BLaER1 (cell line): ENCODE data around the gene RAB8B.
A peak's percentile ranks its signal among the peaks of the same experiment; 100 is the strongest.

ENCODE experiments used
- H3K27ac ChIP-seq: shearing (Covaris generic); formaldehyde crosslinking; 2 replicates; pipeline ENCODE4 v1.8.1; 2022
- H3K27me3 ChIP-seq: shearing (Covaris generic); formaldehyde crosslinking; 2 replicates; pipeline ENCODE4 v1.8.1; 2022
- H3K36me3 ChIP-seq: shearing (Covaris generic); formaldehyde crosslinking; 2 replicates; pipeline ENCODE4 v1.8.1; 2022
- H3K4me1 ChIP-seq: shearing (Covaris generic); formaldehyde crosslinking; 2 replicates; pipeline ENCODE4 v1.8.1; 2022
- H3K4me2 ChIP-seq: shearing (Covaris generic); formaldehyde crosslinking; 2 replicates; pipeline ENCODE4 v1.8.1; 2022
- H3K4me3 ChIP-seq: shearing (Covaris generic); formaldehyde crosslinking; 2 replicates; pipeline ENCODE4 v1.8.1; 2022
- H3K9ac ChIP-seq: shearing (Covaris generic); formaldehyde crosslinking; 2 replicates; pipeline ENCODE4 v1.8.1; 2022
- H3K9me3 ChIP-seq: shearing (Covaris generic); formaldehyde crosslinking; 2 replicates; pipeline ENCODE4 v1.8.1; 2022
- H4K20me1 ChIP-seq: shearing (Covaris generic); formaldehyde crosslinking; 2 replicates; pipeline ENCODE4 v1.8.1; 2022
- Cebpa-rat ChIP-seq: shearing (Covaris generic); IDR thresholded peaks from 2 replicates; pipeline ENCODE4 v1.8.1; 2022

The RAB8B gene

GRCh38 chr15:63180746-63181145 lies 8.7 kb upstream of the RAB8B start:
- no peaks in the 10 kb centered on the region for H3K36me3 ChIP-seq
- H3K9me3 ChIP-seq = no peaks in the 10 kb centered on the region
- TF ChIP-seq Cebpa-rat = no peak
- H3K4me2 ChIP-seq = no peak overlapping the region
- H3K27ac ChIP-seq = no peak overlapping the region
- H3K4me1 ChIP-seq = no peaks in the 10 kb centered on the region
- no peak overlapping the region for H3K9ac ChIP-seq
- H4K20me1 ChIP-seq = no peaks in the 10 kb centered on the region
- H3K27me3 ChIP-seq = no peaks in the 10 kb centered on the region
- H3K4me3 ChIP-seq = no peak overlapping the region

DNA sequence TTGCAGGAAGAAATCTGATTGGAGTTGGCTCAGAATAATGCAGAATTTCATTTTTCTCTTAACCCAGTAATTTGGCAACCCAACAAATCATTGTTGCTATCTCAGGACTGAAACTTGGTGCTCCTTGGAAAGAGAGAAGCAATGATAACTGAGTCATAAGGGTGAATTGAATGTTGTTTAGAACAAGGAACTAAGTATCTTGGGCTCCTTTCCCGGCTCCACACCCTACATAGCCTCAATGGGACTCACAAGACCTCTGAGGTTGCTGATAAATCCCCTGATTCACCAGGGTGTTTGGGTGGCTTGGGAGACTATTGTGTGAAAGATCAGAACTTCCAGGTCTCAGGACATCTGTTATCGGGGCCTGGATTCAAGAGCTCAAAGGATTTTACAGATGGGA lies 7.8 kb upstream of the RAB8B start:
- no peak for TF ChIP-seq Cebpa-rat
- H3K36me3 ChIP-seq = no peaks in the 10 kb centered on the region
- H3K4me1 ChIP-seq = no peaks in the 10 kb centered on the region
- no peak overlapping the region for H3K4me3 ChIP-seq
- H4K20me1 ChIP-seq = no peaks in the 10 kb centered on the region
- no peaks in the 10 kb centered on the region for H3K9me3 ChIP-seq
- H3K27me3 ChIP-seq = no peaks in the 10 kb centered on the region
- H3K4me2 ChIP-seq = no peak overlapping the region
- H3K27ac ChIP-seq = no peak overlapping the region
- H3K9ac ChIP-seq = no peak overlapping the region

GRCh38 chr15:63185206-63185605 lies 4.2 kb upstream of the RAB8B start:
- TF ChIP-seq Cebpa-rat = no peak
- no peak overlapping the region for H3K9ac ChIP-seq
- H3K27me3 ChIP-seq = no peaks in the 10 kb centered on the region
- no peak overlapping the region for H3K27ac ChIP-seq
- H3K4me1 ChIP-seq = peaks cover 7% of the 10 kb centered on the region
- H4K20me1 ChIP-seq = no peaks in the 10 kb centered on the region
- H3K9me3 ChIP-seq = no peaks in the 10 kb centered on the region
- no peak overlapping the region for H3K4me3 ChIP-seq
- H3K4me2 ChIP-seq = no peak overlapping the region
- H3K36me3 ChIP-seq = no peaks in the 10 kb centered on the region

- no peaks in the 10 kb centered on the region for H3K27me3 ChIP-seq
- no peak overlapping the region for H3K4me2 ChIP-seq
- no peak overlapping the region for H3K4me3 ChIP-seq
- H3K9ac ChIP-seq = no peak overlapping the region
- TF ChIP-seq Cebpa-rat = no peak
- no peaks in the 10 kb centered on the region for H4K20me1 ChIP-seq
- H3K36me3 ChIP-seq = no peaks in the 10 kb centered on the region
- H3K27ac ChIP-seq = no peak overlapping the region
- H3K4me1 ChIP-seq = peaks cover 14% of the 10 kb centered on the region
- H3K9me3 ChIP-seq = no peaks in the 10 kb centered on the region
Observed at GRCh38 chr15:63186065-63186464, 3.3 kb upstream of the RAB8B start.

DNA sequence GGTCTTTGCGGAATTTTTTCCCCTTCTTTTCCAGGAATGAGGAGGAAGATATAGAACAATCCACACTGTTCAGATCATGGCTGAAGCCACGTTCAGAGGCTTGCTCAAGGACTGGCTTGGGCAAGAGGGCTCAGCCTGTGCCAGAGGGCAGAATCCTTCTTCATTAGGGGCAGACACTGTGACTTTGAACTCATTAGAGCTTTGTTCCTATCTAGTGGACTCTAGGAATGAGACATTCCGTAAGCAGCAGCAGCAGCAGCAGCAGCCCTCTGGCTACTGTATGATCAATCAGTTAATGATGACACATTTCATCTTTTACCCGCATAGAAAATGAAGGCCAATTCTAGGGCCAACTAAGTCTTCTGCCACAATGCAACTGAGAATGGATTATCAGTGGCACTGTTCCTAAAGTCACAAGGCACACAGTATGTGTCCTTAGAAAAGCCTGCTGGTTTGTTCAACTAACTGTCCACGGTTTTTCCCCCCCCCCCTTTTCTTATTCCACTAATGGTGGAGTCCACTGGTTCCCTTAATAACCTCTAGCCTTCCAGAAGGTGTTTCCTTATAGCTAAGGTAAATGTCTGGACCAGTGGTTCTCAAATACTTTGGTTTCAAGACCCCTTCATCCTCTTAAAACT lies 1.7 kb upstream of the RAB8B start:
- no peaks in the 10 kb centered on the region for H3K36me3 ChIP-seq
- no peak overlapping the region for H3K4me3 ChIP-seq
- H3K27me3 ChIP-seq = no peaks in the 10 kb centered on the region
- no peak overlapping the region for H3K9ac ChIP-seq
- H3K9me3 ChIP-seq = no peaks in the 10 kb centered on the region
- H3K4me1 ChIP-seq = peaks cover 30% of the 10 kb centered on the region
- H4K20me1 ChIP-seq = peaks cover 10% of the 10 kb centered on the region
- no peak overlapping the region for H3K4me2 ChIP-seq
- no peak overlapping the region for H3K27ac ChIP-seq
- TF ChIP-seq Cebpa-rat = no peak

DNA sequence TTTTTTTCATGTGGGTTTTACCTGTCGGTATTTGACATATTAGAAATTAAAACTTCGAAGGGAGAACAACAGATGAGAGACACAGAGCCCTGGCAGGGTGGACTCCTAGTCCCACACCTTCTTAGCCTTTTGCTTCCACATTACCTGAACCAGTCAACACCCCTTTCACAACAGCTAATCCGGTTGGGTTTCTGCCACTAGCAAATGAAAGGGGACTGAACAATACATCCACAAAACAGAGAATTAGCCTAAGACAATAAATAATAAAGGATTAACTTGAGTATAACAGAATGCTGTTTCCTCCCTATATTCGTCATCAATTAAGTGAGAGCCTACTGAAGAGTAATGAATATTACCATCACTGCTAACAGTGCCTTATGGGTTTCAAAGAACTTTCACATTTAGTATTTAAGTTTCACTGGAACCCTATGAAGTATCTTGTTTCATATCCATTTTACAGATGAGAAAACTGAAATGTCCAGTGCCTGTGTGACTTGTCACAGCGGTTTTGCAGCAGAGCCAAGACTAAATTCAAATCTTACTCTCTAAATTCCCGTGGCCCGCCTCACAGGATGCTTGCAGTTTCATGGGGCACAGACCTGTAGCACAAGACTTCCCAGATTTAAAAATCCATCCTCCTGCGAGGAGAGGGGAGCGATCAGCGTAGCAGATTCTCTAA lies 1.0 kb upstream of the RAB8B start:
- TF ChIP-seq Cebpa-rat = no peak
- peak overlapping the region; percentile 45; the same call in 1 of the 2 replicates for H3K27ac ChIP-seq
- peaks cover 37% of the 10 kb centered on the region for H3K4me1 ChIP-seq
- peak overlapping the region; percentile 79 for H3K4me3 ChIP-seq
- peak overlapping the region; percentile 79 for H3K9ac ChIP-seq
- peaks cover 10% of the 10 kb centered on the region for H4K20me1 ChIP-seq
- no peaks in the 10 kb centered on the region for H3K27me3 ChIP-seq
- H3K9me3 ChIP-seq = no peaks in the 10 kb centered on the region
- H3K36me3 ChIP-seq = no peaks in the 10 kb centered on the region
- H3K4me2 ChIP-seq = peak overlapping the region; percentile 82

GRCh38 chr15:63189941-63190768 lies 749 bp downstream of the RAB8B start:
- Histone ChIP-seq H3K36me3 (no peaks in the 10 kb centered on the region), H4K20me1 (peaks cover 10% of the 10 kb centered on the region), H3K9ac (peak overlapping the region; percentile 88), H3K4me3 (peak overlapping the region; percentile 79), H3K4me2 (peak overlapping the region; percentile 98), H3K27me3 (no peaks in the 10 kb centered on the region), H3K27ac (peak overlapping the region; percentile 81), H3K4me1 (peaks cover 55% of the 10 kb centered on the region), H3K9me3 (no peaks in the 10 kb centered on the region)
- TF ChIP-seq Cebpa-rat = no peak

DNA sequence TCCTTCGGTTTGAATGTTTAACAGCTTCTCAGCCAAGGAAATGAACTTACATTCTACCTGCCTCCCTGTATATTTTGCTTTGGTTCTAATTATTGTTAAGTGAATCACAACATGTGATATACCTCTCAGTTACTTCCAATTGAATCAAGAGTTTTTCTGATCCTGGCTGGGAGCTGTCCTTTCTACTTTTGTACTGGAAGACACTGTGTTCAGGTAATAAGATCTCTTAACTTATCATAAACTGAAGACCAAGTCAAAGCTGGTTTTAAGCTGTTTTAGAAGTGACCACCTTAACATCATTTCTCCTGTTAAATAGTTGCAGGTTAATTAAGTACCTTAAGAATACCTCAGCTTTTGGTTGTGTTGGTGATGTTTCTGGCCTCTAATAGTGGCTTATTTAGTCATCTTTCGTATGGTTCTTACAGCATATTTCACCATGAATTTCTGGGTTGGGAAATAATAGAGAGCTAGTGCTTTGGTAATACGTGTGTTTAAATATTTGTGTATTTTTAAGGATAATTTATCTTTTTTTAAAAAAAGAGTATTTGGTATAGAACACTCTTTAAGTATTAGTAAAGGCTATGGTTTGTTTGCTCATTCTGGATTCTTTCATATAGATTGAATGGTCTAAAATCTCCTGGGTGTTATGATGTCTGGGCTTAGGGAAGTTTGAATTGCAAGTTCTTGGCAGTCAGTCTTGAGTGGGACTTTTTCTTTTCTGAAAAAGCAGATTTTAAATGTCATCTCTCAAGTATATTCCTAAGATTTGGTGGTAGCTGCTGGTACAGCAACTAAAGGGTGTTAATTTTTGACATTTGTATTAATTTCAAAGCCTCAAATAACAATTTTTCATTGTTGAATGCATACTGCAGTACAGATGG lies 1.6 kb downstream of the RAB8B start:
- Histone ChIP-seq H3K9me3 (no peaks in the 10 kb centered on the region), H3K4me3 (peak overlapping the region; percentile 79), H3K4me1 (peaks cover 64% of the 10 kb centered on the region), H3K36me3 (no peaks in the 10 kb centered on the region; the same call in 1 of the 2 replicates), H3K27me3 (no peaks in the 10 kb centered on the region), H3K9ac (peak overlapping the region; percentile 88), H4K20me1 (peaks cover 12% of the 10 kb centered on the region), H3K27ac (peak overlapping the region; percentile 81), H3K4me2 (peak overlapping the region; percentile 98)
- no peak for TF ChIP-seq Cebpa-rat

- H3K4me1 ChIP-seq = peaks cover 73% of the 10 kb centered on the region
- H3K4me3 ChIP-seq = peak overlapping the region; percentile 79
- H4K20me1 ChIP-seq = peaks cover 15% of the 10 kb centered on the region
- no peaks in the 10 kb centered on the region for H3K9me3 ChIP-seq
- no peak for TF ChIP-seq Cebpa-rat
- H3K27ac ChIP-seq = peak overlapping the region; percentile 81
- H3K27me3 ChIP-seq = no peaks in the 10 kb centered on the region
- H3K4me2 ChIP-seq = peak overlapping the region; percentile 98
- H3K9ac ChIP-seq = peak overlapping the region; percentile 88
- H3K36me3 ChIP-seq = no peaks in the 10 kb centered on the region; the same call in 1 of the 2 replicates
Observed at GRCh38 chr15:63191895-63192618, 2.7 kb downstream of the RAB8B start.
